ENCODE data around the gene CDC25A. TPM values are rescaled to one million over a fixed set of nuclear protein-coding genes. Genes with fewer than 3 reads are reported as not detected.

Gene CDC25A
- total and polyA plus RNA-seq, 2 of the 13 experiments (the other 11 are each of a cell fraction or from before 2014, with no cell fraction given): 7.9 to 45.4 TPM

DNA sequence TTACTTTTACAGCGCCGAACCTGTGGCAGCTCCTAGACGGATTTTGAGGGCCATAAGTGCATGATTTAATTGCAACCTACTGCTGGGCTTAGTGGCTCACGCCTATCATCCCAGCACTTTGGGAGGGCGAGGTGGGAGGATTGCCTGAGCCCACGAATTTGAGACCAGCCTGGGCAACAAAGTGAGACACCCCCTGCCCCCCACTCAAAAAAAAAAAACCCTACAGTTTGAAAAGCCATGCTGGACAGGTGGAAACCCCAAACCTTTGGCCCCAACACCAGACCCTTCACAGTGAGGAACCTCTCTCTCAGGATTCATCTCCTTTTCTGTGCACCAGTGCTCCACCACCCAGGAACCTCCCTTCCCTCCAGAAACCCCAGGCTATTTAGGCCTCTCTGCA is 1.1 kb upstream of the CDC25A start:
- Histone ChIP-seq H3K9me3 (ENCODE audit: low read length) (no peaks in the 10 kb centered on the region), H3K4me2 (ENCODE audit: low read depth, low read length) (peak overlapping the region; percentile 78), H2AFZ (ENCODE audit: low read length) (no peak overlapping the region), H4K20me1 (ENCODE audit: insufficient read depth, low read length) (no peaks in the 10 kb centered on the region), H3K4me1 (ENCODE audit: insufficient read depth, low read length) (peaks cover 55% of the 10 kb centered on the region), H3K27me3 (ENCODE audit: control insufficient read depth in 1 of 2, insufficient read depth in 2 of 2, low read length in 2 of 2) (no peaks in the 10 kb centered on the region), H3K9ac (ENCODE audit: insufficient read depth, low read depth, low read length) (peak overlapping the region; percentile 66; the same call in 1 of the 2 replicates), H3K79me2 (ENCODE audit: insufficient read depth, low read length) (peaks cover 32% of the 10 kb centered on the region), H3K36me3 (replicated peaks in 1 of 2; ENCODE audit: control insufficient read depth in 1 of 2, insufficient read depth in 2 of 2, low read length in 2 of 2) (peaks cover 0 to 17% of the 10 kb centered on the region in 2 experiments; a peak in 4 of 5 replicates), H3K27ac (ENCODE audit: extremely low read length, insufficient read depth, low read length) (peak overlapping the region; percentile 63), H3K4me3 (replicated peaks in 1 of 3; ENCODE audit: insufficient read depth in 1 of 3, low read depth in 2 of 3, low read length in 3 of 3) (peak overlapping the region in 2 of 3 experiments; percentile 78 to 80; a peak in 1 of 6 replicates)
- 65% methylated on average over 6 of the region's 6 CpGs for WGBS (ENCODE audit: low lambda C conversion rate)
- FAIRE-seq (no peak), DNase-seq (ENCODE audit: low spot score) (no peak), ATAC-seq (no peak)
- CTCF ChIA-PET (ENCODE audit: low intra/inter-chr PET ratio, low total read pairs): no interaction called here
- in situ Hi-C loops (cut with HindIII; ENCODE audit: extremely low pct_ligation_motif_present, low pct_unique_long_range_greater_than_20kb) (no loop called here), intact Hi-C loops (cut with micrococcal nuclease; ENCODE audit: unreplicated experiment) (no loop called here)
- no TSS peak for BruUV-seq (replicated peaks)
- TF ChIP-seq RAD51 (IDR thresholded peaks at IDR 0.05; ENCODE audit: borderline replicate concordance) (no peak), SKI (IDR thresholded peaks at IDR 0.05; ENCODE audit: partially characterized antibody) (no peak), FIP1L1 (IDR thresholded peaks at IDR 0.05; ENCODE audit: borderline replicate concordance, insufficient read depth, low read depth, low read length) (no peak), HES4 (CRISPR knock-in tag; IDR thresholded peaks at IDR 0.05; ENCODE audit: borderline replicate concordance) (no peak)
- TF ChIP-seq, protein P1, sequence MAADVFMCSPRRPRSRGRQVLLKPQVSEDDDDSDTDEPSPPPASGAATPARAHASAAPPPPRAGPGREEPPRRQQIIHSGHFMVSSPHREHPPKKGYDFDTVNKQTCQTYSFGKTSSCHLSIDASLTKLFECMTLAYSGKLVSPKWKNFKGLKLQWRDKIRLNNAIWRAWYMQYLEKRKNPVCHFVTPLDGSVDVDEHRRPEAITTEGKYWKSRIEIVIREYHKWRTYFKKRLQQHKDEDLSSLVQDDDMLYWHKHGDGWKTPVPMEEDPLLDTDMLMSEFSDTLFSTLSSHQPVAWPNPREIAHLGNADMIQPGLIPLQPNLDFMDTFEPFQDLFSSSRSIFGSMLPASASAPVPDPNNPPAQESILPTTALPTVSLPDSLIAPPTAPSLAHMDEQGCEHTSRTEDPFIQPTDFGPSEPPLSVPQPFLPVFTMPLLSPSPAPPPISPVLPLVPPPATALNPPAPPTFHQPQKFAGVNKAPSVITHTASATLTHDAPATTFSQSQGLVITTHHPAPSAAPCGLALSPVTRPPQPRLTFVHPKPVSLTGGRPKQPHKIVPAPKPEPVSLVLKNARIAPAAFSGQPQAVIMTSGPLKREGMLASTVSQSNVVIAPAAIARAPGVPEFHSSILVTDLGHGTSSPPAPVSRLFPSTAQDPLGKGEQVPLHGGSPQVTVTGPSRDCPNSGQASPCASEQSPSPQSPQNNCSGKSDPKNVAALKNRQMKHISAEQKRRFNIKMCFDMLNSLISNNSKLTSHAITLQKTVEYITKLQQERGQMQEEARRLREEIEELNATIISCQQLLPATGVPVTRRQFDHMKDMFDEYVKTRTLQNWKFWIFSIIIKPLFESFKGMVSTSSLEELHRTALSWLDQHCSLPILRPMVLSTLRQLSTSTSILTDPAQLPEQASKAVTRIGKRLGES (CRISPR knock-in tag; IDR thresholded peaks at IDR 0.05; ENCODE audit: borderline replicate concordance): no peak
- POLR2A ChIA-PET: interaction anchor here (1.4 to 2.6 kb wide), 3 partner anchors 51 to 284 kb away, joined by 6 to 12 read pairs (median 10); partner anchors contain the start of gene ZNF589
